Measurements from ENCODE around the gene HPSE2.
A peak's percentile ranks its signal among the peaks of the same experiment; 100 is the strongest.

The HPSE2 gene

GRCh38 chr10:98456686-98457482, 778.8 kb downstream of the HPSE2 start:
- Histone ChIP-seq H3K36me3 (ENCODE audit: control insufficient read depth, insufficient read depth, low read length) (no peaks in the 10 kb centered on the region), H3K4me3 (ENCODE audit: extremely low read depth, insufficient read depth, low read length, poor library complexity, severe bottlenecking) (no peak overlapping the region), H3K4me1 (ENCODE audit: control insufficient read depth, insufficient read depth, low read length, poor library complexity, severe bottlenecking) (peaks cover 7% of the 10 kb centered on the region), H3K9me3 (ENCODE audit: control insufficient read depth, low read length) (no peaks in the 10 kb centered on the region), H3K27ac (ENCODE audit: low read depth, low read length, severe bottlenecking) (no peak overlapping the region)
- WGBS, 2 experiments (ENCODE audit: insufficient coverage in 2 of 2) = 90 to 97% methylated on average over 7 to 9 of the region's 12 CpGs

- Histone ChIP-seq H3K4me1 (ENCODE audit: control insufficient read depth, insufficient read depth, low read length, poor library complexity, severe bottlenecking) (peaks cover 7% of the 10 kb centered on the region), H3K9me3 (ENCODE audit: control insufficient read depth, low read length) (no peaks in the 10 kb centered on the region), H3K4me3 (ENCODE audit: extremely low read depth, insufficient read depth, low read length, poor library complexity, severe bottlenecking) (no peak overlapping the region), H3K27ac (ENCODE audit: low read depth, low read length, severe bottlenecking) (no peak overlapping the region), H3K36me3 (ENCODE audit: control insufficient read depth, insufficient read depth, low read length) (no peaks in the 10 kb centered on the region)
- 87 to 97% methylated on average over 3 to 4 of the region's 4 CpGs for WGBS, 2 experiments (ENCODE audit: insufficient coverage in 2 of 2)
These were observed 779.5 kb downstream of the HPSE2 start for GRCh38 chr10:98456043-98456570.

- Histone ChIP-seq H3K36me3 (ENCODE audit: control insufficient read depth, insufficient read depth, low read length) (no peaks in the 10 kb centered on the region), H3K27ac (ENCODE audit: low read depth, low read length, severe bottlenecking) (no peak overlapping the region), H3K9me3 (ENCODE audit: control insufficient read depth, low read length) (no peaks in the 10 kb centered on the region), H3K4me3 (ENCODE audit: extremely low read depth, insufficient read depth, low read length, poor library complexity, severe bottlenecking) (no peak overlapping the region), H3K4me1 (ENCODE audit: control insufficient read depth, insufficient read depth, low read length, poor library complexity, severe bottlenecking) (no peaks in the 10 kb centered on the region)
- 100% methylated on average over 1 of the region's 2 CpGs; no CpG with 5 or more reads in 1 of the 2 experiments for WGBS, 2 experiments (ENCODE audit: insufficient coverage in 2 of 2)
These were observed 781.9 kb downstream of the HPSE2 start for GRCh38 chr10:98453729-98454128.

GRCh38 chr10:98450618-98451017, 785.0 kb downstream of the HPSE2 start:
- 60 to 100% methylated on average over 1 of the region's 1 CpG for WGBS, 2 experiments (ENCODE audit: insufficient coverage in 2 of 2)
- Histone ChIP-seq H3K9me3 (ENCODE audit: control insufficient read depth, low read length) (no peaks in the 10 kb centered on the region), H3K27ac (ENCODE audit: low read depth, low read length, severe bottlenecking) (no peak overlapping the region), H3K36me3 (ENCODE audit: control insufficient read depth, insufficient read depth, low read length) (peaks cover under 1% of the 10 kb centered on the region), H3K4me1 (ENCODE audit: control insufficient read depth, insufficient read depth, low read length, poor library complexity, severe bottlenecking) (no peaks in the 10 kb centered on the region), H3K4me3 (ENCODE audit: extremely low read depth, insufficient read depth, low read length, poor library complexity, severe bottlenecking) (no peak overlapping the region)

- peaks cover 13% of the 10 kb centered on the region for H3K36me3 ChIP-seq (ENCODE audit: control insufficient read depth, insufficient read depth, low read length)
- H3K9me3 ChIP-seq (ENCODE audit: control insufficient read depth, low read length) = no peaks in the 10 kb centered on the region
- no peak overlapping the region for H3K4me3 ChIP-seq (ENCODE audit: extremely low read depth, insufficient read depth, low read length, poor library complexity, severe bottlenecking)
These were observed 786.4 kb downstream of the HPSE2 start for GRCh38 chr10:98449287-98449686.

GRCh38 chr10:98446661-98447221, 788.9 kb downstream of the HPSE2 start, which contains the start of gene HPS1:
Gene HPS1 (minus strand): TSS chr10:98446935. CDS start chr10:98443240, 3,695 bp downstream.
- Histone ChIP-seq H3K4me1 (ENCODE audit: control insufficient read depth, insufficient read depth, low read length, poor library complexity, severe bottlenecking) (no peaks in the 10 kb centered on the region), H3K9me3 (ENCODE audit: control insufficient read depth, low read length) (no peaks in the 10 kb centered on the region), H3K4me3 (ENCODE audit: extremely low read depth, insufficient read depth, low read length, poor library complexity, severe bottlenecking) (peak within 1 kb of the TSS; percentile 68), H3K27ac (ENCODE audit: low read depth, low read length, severe bottlenecking) (peak within 1 kb of the TSS; percentile 59), H3K36me3 (ENCODE audit: control insufficient read depth, insufficient read depth, low read length) (peaks cover 34% of the 10 kb centered on the region)
- whole genome bisulfite sequencing, 2 experiments (ENCODE audit: insufficient coverage in 2 of 2) = 2 to 4% methylated on average over 28 to 37 of the region's 47 CpGs

More at GRCh38 chr10:98449287-98449686, 786.4 kb downstream of the HPSE2 start:
- Histone ChIP-seq H3K27ac (ENCODE audit: low read depth, low read length, severe bottlenecking) (no peak overlapping the region), H3K4me1 (ENCODE audit: control insufficient read depth, insufficient read depth, low read length, poor library complexity, severe bottlenecking) (no peaks in the 10 kb centered on the region)

GRCh38 chr10:98446151-98446660, 789.4 kb downstream of the HPSE2 start:
- peaks cover 36% of the 10 kb centered on the region for H3K36me3 ChIP-seq (ENCODE audit: control insufficient read depth, insufficient read depth, low read length)
- H3K4me3 ChIP-seq (ENCODE audit: extremely low read depth, insufficient read depth, low read length, poor library complexity, severe bottlenecking) = peak overlapping the region; percentile 68
- WGBS, 2 experiments (ENCODE audit: insufficient coverage in 2 of 2) = 26 to 32% methylated on average over 15 to 17 of the region's 28 CpGs
- no peaks in the 10 kb centered on the region for H3K4me1 ChIP-seq (ENCODE audit: control insufficient read depth, insufficient read depth, low read length, poor library complexity, severe bottlenecking)
- peak overlapping the region; percentile 59 for H3K27ac ChIP-seq (ENCODE audit: low read depth, low read length, severe bottlenecking)
- H3K9me3 ChIP-seq (ENCODE audit: control insufficient read depth, low read length) = no peaks in the 10 kb centered on the region

GRCh38 chr10:98445200-98445812, 790.3 kb downstream of the HPSE2 start:
- Histone ChIP-seq H3K9me3 (ENCODE audit: control insufficient read depth, low read length) (no peaks in the 10 kb centered on the region), H3K4me1 (ENCODE audit: control insufficient read depth, insufficient read depth, low read length, poor library complexity, severe bottlenecking) (no peaks in the 10 kb centered on the region), H3K27ac (ENCODE audit: low read depth, low read length, severe bottlenecking) (no peak overlapping the region), H3K36me3 (ENCODE audit: control insufficient read depth, insufficient read depth, low read length) (peaks cover 39% of the 10 kb centered on the region), H3K4me3 (ENCODE audit: extremely low read depth, insufficient read depth, low read length, poor library complexity, severe bottlenecking) (peak overlapping the region; percentile 68)
- 88 to 99% methylated on average over 5 to 7 of the region's 10 CpGs for WGBS, 2 experiments (ENCODE audit: insufficient coverage in 2 of 2)

GRCh38 chr10:98444314-98445006, 791.2 kb downstream of the HPSE2 start:
- Histone ChIP-seq H3K4me3 (ENCODE audit: extremely low read depth, insufficient read depth, low read length, poor library complexity, severe bottlenecking) (no peak overlapping the region), H3K27ac (ENCODE audit: low read depth, low read length, severe bottlenecking) (no peak overlapping the region), H3K4me1 (ENCODE audit: control insufficient read depth, insufficient read depth, low read length, poor library complexity, severe bottlenecking) (no peaks in the 10 kb centered on the region), H3K9me3 (ENCODE audit: control insufficient read depth, low read length) (no peaks in the 10 kb centered on the region), H3K36me3 (ENCODE audit: control insufficient read depth, insufficient read depth, low read length) (peaks cover 46% of the 10 kb centered on the region)
- 91 to 92% methylated on average over 8 of the region's 9 CpGs for WGBS, 2 experiments (ENCODE audit: insufficient coverage in 2 of 2)

- Histone ChIP-seq H3K36me3 (ENCODE audit: control insufficient read depth, insufficient read depth, low read length) (peaks cover 63% of the 10 kb centered on the region), H3K4me1 (ENCODE audit: control insufficient read depth, insufficient read depth, low read length, poor library complexity, severe bottlenecking) (no peaks in the 10 kb centered on the region), H3K27ac (ENCODE audit: low read depth, low read length, severe bottlenecking) (no peak overlapping the region), H3K9me3 (ENCODE audit: control insufficient read depth, low read length) (no peaks in the 10 kb centered on the region), H3K4me3 (ENCODE audit: extremely low read depth, insufficient read depth, low read length, poor library complexity, severe bottlenecking) (no peak overlapping the region)
- WGBS, 2 experiments (ENCODE audit: insufficient coverage in 2 of 2) = 78 to 88% methylated on average over 4 of the region's 4 CpGs
These were observed 796.9 kb downstream of the HPSE2 start for GRCh38 chr10:98438715-98439114.

Data from mesodermal cell (in vitro differentiated cells).